Hepatocyte (in vitro differentiated cells): Measurements from ENCODE around the gene C12orf75.

Source experiments
- EZH2phosphoT487 ChIP-seq: fragments of 200-600 bp; sonication (generic); IDR thresholded peaks from one replicate; pipeline ENCODE4 v1.6.1; 2018; ENCODE audit warnings: antibody characterized with exemption, mild to moderate bottlenecking, low read depth, moderate library complexity; ENCODE audit not compliant: unreplicated experiment, severe bottlenecking
- TF ChIP-seq, protein P1 (sequence below): fragments of 200-600 bp; sonication (generic); IDR thresholded peaks from 2 replicates; pipeline ENCODE4 v1.5.1; 2016; ENCODE audit warnings: antibody characterized with exemption, mild to moderate bottlenecking; ENCODE audit not compliant: poor library complexity

DNA sequence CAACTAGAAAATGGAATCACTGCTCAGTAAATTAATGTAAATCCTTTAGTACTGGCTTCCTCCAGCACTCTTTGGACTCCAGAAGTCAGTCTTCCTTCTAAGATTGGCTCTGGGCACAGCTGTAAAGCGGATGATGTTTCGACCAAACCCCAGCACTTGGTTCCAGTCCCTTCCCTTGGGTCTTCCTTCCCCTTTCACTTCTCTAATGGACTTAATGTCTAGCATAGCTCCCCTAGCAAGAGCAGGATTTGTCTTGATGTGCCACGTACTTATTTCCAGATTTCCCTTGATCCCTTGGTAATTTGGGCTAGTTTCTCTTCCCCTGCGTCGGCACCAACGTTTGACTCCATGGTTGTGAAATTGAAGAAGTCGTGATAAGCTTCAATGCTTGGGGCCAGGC is 28.3 kb downstream of the C12orf75 start:
- TF ChIP-seq, protein P1, sequence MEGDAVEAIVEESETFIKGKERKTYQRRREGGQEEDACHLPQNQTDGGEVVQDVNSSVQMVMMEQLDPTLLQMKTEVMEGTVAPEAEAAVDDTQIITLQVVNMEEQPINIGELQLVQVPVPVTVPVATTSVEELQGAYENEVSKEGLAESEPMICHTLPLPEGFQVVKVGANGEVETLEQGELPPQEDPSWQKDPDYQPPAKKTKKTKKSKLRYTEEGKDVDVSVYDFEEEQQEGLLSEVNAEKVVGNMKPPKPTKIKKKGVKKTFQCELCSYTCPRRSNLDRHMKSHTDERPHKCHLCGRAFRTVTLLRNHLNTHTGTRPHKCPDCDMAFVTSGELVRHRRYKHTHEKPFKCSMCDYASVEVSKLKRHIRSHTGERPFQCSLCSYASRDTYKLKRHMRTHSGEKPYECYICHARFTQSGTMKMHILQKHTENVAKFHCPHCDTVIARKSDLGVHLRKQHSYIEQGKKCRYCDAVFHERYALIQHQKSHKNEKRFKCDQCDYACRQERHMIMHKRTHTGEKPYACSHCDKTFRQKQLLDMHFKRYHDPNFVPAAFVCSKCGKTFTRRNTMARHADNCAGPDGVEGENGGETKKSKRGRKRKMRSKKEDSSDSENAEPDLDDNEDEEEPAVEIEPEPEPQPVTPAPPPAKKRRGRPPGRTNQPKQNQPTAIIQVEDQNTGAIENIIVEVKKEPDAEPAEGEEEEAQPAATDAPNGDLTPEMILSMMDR: no peak
- no peak for TF ChIP-seq EZH2phosphoT487
